GM23338 (cell line): ENCODE measurements around the gene FILIP1L. TPM values are rescaled to one million over a fixed set of nuclear protein-coding genes. Genes with fewer than 3 reads are reported as not detected.

Experiments used
- ATAC-seq: fragments of 200-7000 bp; cut with Tn5 transposase; 3 replicates; pipeline ENCODE4 v1.9.1; 2020
- DNase-seq: peaks from one replicate; pipeline ENCODE4 v3.0.0-alpha.2; 2015; ENCODE audit warnings: low spot score
- H2AFZ ChIP-seq: fragments of 200-600 bp; sonication (generic); 2 replicates; pipeline ENCODE4 v1.8.0; 2016; ENCODE audit warnings: antibody characterized with exemption, mild to moderate bottlenecking, moderate library complexity
- H3F3A ChIP-seq: fragments of 200-600 bp; sonication (generic); replicated peaks from 2 replicates; pipeline ENCODE4 v1.8.0; 2017; ENCODE audit warnings: antibody characterized with exemption, mixed run types, low read depth
- H3K27ac ChIP-seq: fragments of 200-600 bp; sonication (generic); 2 replicates; pipeline ENCODE4 v1.6.1; 2016; ENCODE audit warnings: low read depth
- H3K27me3 ChIP-seq: fragments of 200-600 bp; sonication (generic); 2 replicates; pipeline ENCODE4 v1.8.0; 2016; ENCODE audit warnings: mild to moderate bottlenecking, mixed run types, moderate library complexity; ENCODE audit not compliant: insufficient read depth
- H3K36me3 ChIP-seq: fragments of 200-600 bp; sonication (generic); 2 replicates; pipeline ENCODE4 v1.8.0; 2016; ENCODE audit warnings: mild to moderate bottlenecking; ENCODE audit not compliant: insufficient read depth
- H3K4me1 ChIP-seq: fragments of 200-600 bp; sonication (generic); 2 replicates; pipeline ENCODE4 v1.8.0; 2016; ENCODE audit warnings: mild to moderate bottlenecking, moderate library complexity; ENCODE audit not compliant: insufficient read depth
- H3K4me2 ChIP-seq: fragments of 200-600 bp; sonication (generic); 2 replicates; pipeline ENCODE4 v1.7.1; 2017; ENCODE audit warnings: mixed run types
- H3K4me3 ChIP-seq: fragments of 200-600 bp; sonication (generic); 2 replicates; pipeline ENCODE4 v1.6.1; 2016; ENCODE audit warnings: mixed run types
- H3K79me2 ChIP-seq: fragments of 200-600 bp; sonication (generic); replicated peaks from 2 replicates; pipeline ENCODE4 v1.8.0; 2017; ENCODE audit warnings: mild to moderate bottlenecking; ENCODE audit not compliant: insufficient read depth
- H3K9me2 ChIP-seq: fragments of 200-600 bp; sonication (generic); 2 replicates; pipeline ENCODE4 v1.8.0; 2017; ENCODE audit not compliant: insufficient read depth
- H4K20me1 ChIP-seq: fragments of 200-600 bp; sonication (generic); replicated peaks from 2 replicates; pipeline ENCODE4 v1.8.0; 2017; ENCODE audit warnings: mild to moderate bottlenecking; ENCODE audit not compliant: insufficient read depth
- H3K27ac Mint-ChIP-seq: 2 replicates; pipeline ENCODE4 v1.8.0; 2020; ENCODE audit warnings: inconsistent platforms, mild to moderate bottlenecking, moderate library complexity, mixed read lengths
- H3K27me3 Mint-ChIP-seq: 3 replicates; pipeline ENCODE4 v1.8.0; 2022; ENCODE audit warnings: low read depth, mild to moderate bottlenecking, moderate library complexity, mixed read lengths, inconsistent platforms; ENCODE audit not compliant: insufficient read depth, poor library complexity
- H3K36me3 Mint-ChIP-seq: 3 replicates; pipeline ENCODE4 v1.8.0; 2021; ENCODE audit warnings: low read depth, mild to moderate bottlenecking, inconsistent platforms, moderate library complexity, mixed read lengths
- H3K4me1 Mint-ChIP-seq: 3 replicates; pipeline ENCODE4 v1.8.0; 2020; ENCODE audit warnings: mild to moderate bottlenecking, inconsistent platforms, mixed read lengths
- H3K4me3 Mint-ChIP-seq: 3 replicates; pipeline ENCODE4 v1.8.0; 2021; ENCODE audit warnings: moderate library complexity, mild to moderate bottlenecking, inconsistent platforms, mixed read lengths
- H3K9me3 Mint-ChIP-seq: 3 replicates; pipeline ENCODE4 v1.8.0; 2020; ENCODE audit warnings: moderate library complexity, mild to moderate bottlenecking, inconsistent platforms, mixed read lengths
- CREB1 ChIP-seq: fragments of 250-450 bp; sonication (Bioruptor Pico); IDR thresholded peaks from 2 replicates; pipeline ENCODE4 v1.5.0; 2020; ENCODE audit warnings: low read depth, mild to moderate bottlenecking, moderate library complexity
- ETS1 ChIP-seq: IDR thresholded peaks from 2 replicates; pipeline ENCODE4 v1.6.1; 2016; ENCODE audit warnings: antibody characterized with exemption
- EZH2 ChIP-seq: fragments of 200-600 bp; sonication (generic); IDR thresholded peaks from one replicate; pipeline ENCODE4 v1.8.0; 2017; ENCODE audit warnings: antibody characterized with exemption, mild to moderate bottlenecking, low read depth; ENCODE audit not compliant: unreplicated experiment
- EZH2phosphoT487 ChIP-seq: fragments of 200-600 bp; sonication (generic); IDR thresholded peaks from one replicate; pipeline ENCODE4 v1.8.1; 2018; ENCODE audit warnings: antibody characterized with exemption; ENCODE audit not compliant: unreplicated experiment
- JUNB ChIP-seq: IDR thresholded peaks from one replicate; pipeline ENCODE4 v1.6.1; 2016; ENCODE audit warnings: antibody characterized with exemption; ENCODE audit not compliant: unreplicated experiment
- NANOG ChIP-seq: IDR thresholded peaks from 2 replicates; pipeline ENCODE4 v1.6.1; 2016; ENCODE audit warnings: antibody characterized with exemption, borderline replicate concordance
- POLR2AphosphoS5 ChIP-seq: IDR thresholded peaks from 2 replicates; pipeline ENCODE4 v1.6.1; 2016; ENCODE audit warnings: antibody characterized with exemption, low read depth
- REST ChIP-seq: IDR thresholded peaks from one replicate; pipeline ENCODE4 v1.6.1; 2018; ENCODE audit warnings: antibody characterized with exemption; ENCODE audit not compliant: unreplicated experiment
- STAT1 ChIP-seq: IDR thresholded peaks from one replicate; pipeline ENCODE4 v1.6.1; 2016; ENCODE audit warnings: antibody characterized with exemption; ENCODE audit not compliant: unreplicated experiment
- ZNF331 ChIP-seq: fragments of 250-450 bp; sonication (Bioruptor Pico); IDR thresholded peaks from 2 replicates; pipeline ENCODE4 v1.5.0; 2020; ENCODE audit warnings: low read depth, mild to moderate bottlenecking, moderate library complexity
- ZNF462 ChIP-seq: fragments of 250-450 bp; sonication (Bioruptor Pico); IDR thresholded peaks from 2 replicates; pipeline ENCODE4 v1.5.0; 2020; ENCODE audit warnings: mild to moderate bottlenecking, moderate library complexity
- polyA plus RNA-seq: library from polyadenylated mRNA; unstranded; fragments of >200 nt; fragmentation: Nextera tagmentation; extraction: Ambion mirVana; gene quantifications from 2 replicates; pipeline ENCODE4 v1.2.1, GENCODE V29; 2016
- total RNA-seq: library from RNA; depleted of rRNA; stranded (reverse); fragments of >200 nt; shearing (Covaris generic); gene quantifications from 2 replicates; pipeline ENCODE4 v1.2.3, GENCODE V29; 2014

The FILIP1L gene
- total and polyA plus RNA-seq, 2 experiments from 2014 or later: 1.6 TPM; not detected in 1

- no peak for TF ChIP-seq REST
- TF ChIP-seq JUNB: no peak
These were observed 32.2 kb downstream of the FILIP1L start (continued) for GRCh38 chr3:100081986-100082692.

- no peaks in the 10 kb centered on the region for H3K36me3 ChIP-seq
- H3F3A ChIP-seq: no peaks in the 10 kb centered on the region
- H3K27ac ChIP-seq: no peak overlapping the region
- H3K9me3 Mint-ChIP-seq: no peaks in the 10 kb centered on the region
- H2AFZ ChIP-seq: no peak overlapping the region
- H3K4me2 ChIP-seq: no peak overlapping the region
- H3K4me1 Mint-ChIP-seq: peaks cover 12% of the 10 kb centered on the region
- no peaks in the 10 kb centered on the region for H3K79me2 ChIP-seq
- no peaks in the 10 kb centered on the region for H3K27me3 ChIP-seq
- no peak overlapping the region for H3K4me3 ChIP-seq
- H3K9me2 ChIP-seq: no peaks in the 10 kb centered on the region
- H3K27ac Mint-ChIP-seq: no peak overlapping the region
- no peak for DNase-seq
- H3K36me3 Mint-ChIP-seq: no peaks in the 10 kb centered on the region
- no peaks in the 10 kb centered on the region for H3K27me3 Mint-ChIP-seq
- ATAC-seq: no peak
- no peak overlapping the region for H3K4me3 Mint-ChIP-seq
- no peaks in the 10 kb centered on the region for H3K4me1 ChIP-seq
- H4K20me1 ChIP-seq: no peaks in the 10 kb centered on the region
- TF ChIP-seq EZH2: no peak
- no peak for TF ChIP-seq POLR2AphosphoS5
- no peak for TF ChIP-seq EZH2phosphoT487
- TF ChIP-seq ZNF462: no peak
- TF ChIP-seq REST: no peak
- TF ChIP-seq STAT1: no peak
- TF ChIP-seq CREB1: no peak
- TF ChIP-seq ETS1: no peak
- no peak for TF ChIP-seq ZNF331 (CRISPR knock-in tag)
- TF ChIP-seq NANOG: no peak
These were observed 33.0 kb downstream of the FILIP1L start for GRCh38 chr3:100081311-100081710.
